GM12873 (cell line): Measurements from ENCODE around the gene LETMD1.

Experiments used
- CTCF ChIP-seq: IDR thresholded peaks from 2 replicates; pipeline ENCODE4 v1.5.1; 2012; ENCODE audit warnings: low read depth, mild to moderate bottlenecking, moderate library complexity, low read length, control low read depth; ENCODE audit not compliant: insufficient read depth; ENCODE audit errors: missing control alignments

Gene LETMD1

GRCh38 chr12:51027342-51027835 is 20.7 kb upstream of the LETMD1 start:
- no peak for TF ChIP-seq CTCF

DNA sequence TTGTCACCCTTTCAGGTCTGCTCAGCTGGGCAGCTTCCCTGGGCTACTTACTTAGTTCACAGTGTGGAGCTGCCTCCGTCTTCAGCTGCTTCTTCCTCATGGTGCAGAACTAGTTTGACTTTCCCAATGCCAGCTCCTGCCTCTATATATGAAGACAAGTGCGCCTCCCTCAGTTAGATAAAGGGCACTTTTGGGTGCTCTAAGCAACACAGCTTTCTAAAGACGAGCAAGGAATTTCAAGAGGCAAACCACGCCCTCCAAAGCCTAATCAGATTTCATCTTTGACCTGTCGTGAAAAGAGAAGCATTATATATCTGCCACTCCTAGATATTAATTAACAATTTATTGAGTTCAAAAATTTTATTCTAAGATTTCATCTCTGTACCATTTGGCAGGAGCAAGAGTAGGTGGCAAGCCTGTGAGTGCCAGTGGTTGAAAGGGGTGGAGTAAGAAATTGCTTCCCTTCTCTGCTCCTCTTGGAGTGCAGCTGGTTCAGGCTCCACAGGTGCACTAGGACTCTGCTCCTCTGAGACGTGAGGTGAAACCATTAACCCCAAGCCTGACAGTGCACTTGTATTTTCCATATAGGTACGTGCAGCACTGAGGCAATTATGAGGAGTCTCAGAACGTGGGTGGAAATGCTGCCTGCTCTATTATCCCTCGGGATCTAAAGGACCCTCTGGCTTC is 19.9 kb upstream of the LETMD1 start:
- peak; percentile 22 for TF ChIP-seq CTCF

GRCh38 chr12:51028813-51029150 is 19.3 kb upstream of the LETMD1 start:
- TF ChIP-seq CTCF = no peak

- no peak for TF ChIP-seq CTCF
Observed at GRCh38 chr12:51033048-51033447, 15.1 kb upstream of the LETMD1 start.

DNA sequence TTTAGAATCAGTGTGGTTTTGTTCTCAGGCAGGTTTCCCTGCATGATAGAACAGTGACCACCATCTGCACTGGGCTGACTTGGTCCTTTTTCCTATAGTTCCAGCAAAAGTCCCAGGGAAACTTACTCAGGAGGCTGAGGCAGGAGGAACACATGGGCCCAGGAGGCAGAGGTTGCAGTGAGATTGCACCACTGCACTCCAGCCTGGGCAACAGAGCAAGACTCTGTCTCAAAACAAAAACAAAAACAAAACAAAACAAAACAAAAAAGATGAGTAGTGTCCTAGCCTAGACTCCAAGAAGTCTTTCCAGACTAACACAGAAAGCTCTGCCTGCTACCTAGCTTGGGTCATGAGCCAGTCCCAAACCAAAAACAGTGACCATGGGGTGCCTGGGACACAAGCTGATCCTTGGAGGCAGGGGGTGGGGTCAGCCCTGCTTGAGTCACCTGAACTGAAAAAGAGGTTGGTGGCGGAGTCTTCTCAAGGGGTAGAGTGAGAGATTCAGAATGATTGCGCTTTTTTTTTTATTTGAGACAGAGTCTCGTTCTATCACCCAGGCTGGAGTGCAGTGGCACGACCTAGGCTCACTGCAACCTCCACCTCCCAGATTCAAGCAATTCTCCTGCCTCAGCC is 14.6 kb upstream of the LETMD1 start:
- TF ChIP-seq CTCF = no peak

DNA sequence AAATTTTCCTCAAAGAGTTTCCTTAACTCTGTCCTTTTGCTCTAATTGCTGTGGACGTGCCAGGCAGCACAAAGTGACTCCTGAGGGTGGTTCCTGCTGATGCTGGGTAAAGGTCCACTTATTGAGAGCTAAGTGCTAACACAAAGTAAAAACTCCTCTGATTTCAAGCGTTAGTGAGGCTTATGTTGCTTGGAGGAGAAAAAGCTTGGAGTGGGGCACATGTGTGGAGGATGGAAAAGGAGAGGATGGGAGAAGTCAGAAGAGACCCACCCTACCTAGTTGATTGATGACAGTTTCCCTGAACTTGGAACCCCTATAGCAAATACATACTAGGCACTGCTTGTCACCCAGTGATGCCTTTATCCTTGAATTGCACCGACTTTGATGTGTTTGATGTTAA is 11.8 kb upstream of the LETMD1 start:
- TF ChIP-seq CTCF = no peak

GRCh38 chr12:51048661-51049251 is 629 bp downstream of the LETMD1 start:
- no peak for TF ChIP-seq CTCF
